HFF-Myc (cell line): Measurements from ENCODE around the gene CHST15.

Experiments
- DNase-seq: peaks from one replicate; pipeline ENCODE4 v3.0.0-alpha.2; 2011; ENCODE audit warnings: low read depth; ENCODE audit errors: extremely low read depth
- H3K4me3 ChIP-seq: replicated peaks from 2 replicates; pipeline ENCODE4 v1.5.1; 2011; ENCODE audit warnings: low read depth, mild to moderate bottlenecking, control low read depth, low read length
- CTCF ChIP-seq: IDR thresholded peaks from 2 replicates; pipeline ENCODE4 v1.5.1; 2012; ENCODE audit warnings: mild to moderate bottlenecking, low read depth, low read length, control low read depth; ENCODE audit errors: missing control alignments

CHST15 gene

GRCh38 chr10:124041675-124042445 is 51.5 kb downstream of the CHST15 start:
- no peak for DNase-seq
- H3K4me3 ChIP-seq: no peak overlapping the region
- no peak for TF ChIP-seq CTCF

GRCh38 chr10:124040451-124041188 is 52.8 kb downstream of the CHST15 start:
- no peak overlapping the region for H3K4me3 ChIP-seq
- DNase-seq: no peak
- TF ChIP-seq CTCF: no peak

- H3K4me3 ChIP-seq: no peak overlapping the region
- TF ChIP-seq CTCF: no peak
- no peak for DNase-seq
These were observed 53.9 kb downstream of the CHST15 start for GRCh38 chr10:124039483-124040013.

GRCh38 chr10:124037784-124038183 is 55.6 kb downstream of the CHST15 start:
- no peak overlapping the region for H3K4me3 ChIP-seq
- no peak for TF ChIP-seq CTCF
- no peak for DNase-seq

- DNase-seq: no peak
- TF ChIP-seq CTCF: no peak
These were observed 56.1 kb downstream of the CHST15 start for GRCh38 chr10:124037286-124037685.

GRCh38 chr10:124036746-124037145 is 56.7 kb downstream of the CHST15 start:
- TF ChIP-seq CTCF: no peak
- H3K4me3 ChIP-seq: no peak overlapping the region
- no peak for DNase-seq

More at GRCh38 chr10:124037286-124037685, 56.1 kb downstream of the CHST15 start:
- H3K4me3 ChIP-seq: no peak overlapping the region
